GM10248 (cell line): Measurements from ENCODE around the gene ARL1.

Experiments
- CTCF ChIA-PET: fragments of 300-600 bp; sonication (Branson Sonifier 250); formaldehyde crosslinking; extraction: SDS; loops from one replicate; lab custom pipeline; 2021; ENCODE audit warnings: antibody characterized with exemption; lab: Yijun Ruan, JAX
- POLR2A ChIA-PET: fragments of 350-650 bp; sonication (Branson Sonifier 250); formaldehyde crosslinking; extraction: SDS; loops from one replicate; lab custom pipeline; 2020; ENCODE audit warnings: antibody characterized with exemption; lab: Yijun Ruan, JAX
- DNase-seq: peaks from one replicate; pipeline ENCODE4 v3.0.0; 2012; ENCODE audit errors: extremely low spot score
- TF ChIP-seq, protein P1 (sequence below): IDR thresholded peaks from 2 replicates; pipeline ENCODE4 v1.5.1; 2012; ENCODE audit warnings: mild to moderate bottlenecking, low read depth; ENCODE audit errors: extremely low read depth, missing control alignments, control extremely low read depth

The ARL1 gene

GRCh38 chr12:101375573-101375972, 32.0 kb downstream of the ARL1 start:
- TF ChIP-seq, protein P1, sequence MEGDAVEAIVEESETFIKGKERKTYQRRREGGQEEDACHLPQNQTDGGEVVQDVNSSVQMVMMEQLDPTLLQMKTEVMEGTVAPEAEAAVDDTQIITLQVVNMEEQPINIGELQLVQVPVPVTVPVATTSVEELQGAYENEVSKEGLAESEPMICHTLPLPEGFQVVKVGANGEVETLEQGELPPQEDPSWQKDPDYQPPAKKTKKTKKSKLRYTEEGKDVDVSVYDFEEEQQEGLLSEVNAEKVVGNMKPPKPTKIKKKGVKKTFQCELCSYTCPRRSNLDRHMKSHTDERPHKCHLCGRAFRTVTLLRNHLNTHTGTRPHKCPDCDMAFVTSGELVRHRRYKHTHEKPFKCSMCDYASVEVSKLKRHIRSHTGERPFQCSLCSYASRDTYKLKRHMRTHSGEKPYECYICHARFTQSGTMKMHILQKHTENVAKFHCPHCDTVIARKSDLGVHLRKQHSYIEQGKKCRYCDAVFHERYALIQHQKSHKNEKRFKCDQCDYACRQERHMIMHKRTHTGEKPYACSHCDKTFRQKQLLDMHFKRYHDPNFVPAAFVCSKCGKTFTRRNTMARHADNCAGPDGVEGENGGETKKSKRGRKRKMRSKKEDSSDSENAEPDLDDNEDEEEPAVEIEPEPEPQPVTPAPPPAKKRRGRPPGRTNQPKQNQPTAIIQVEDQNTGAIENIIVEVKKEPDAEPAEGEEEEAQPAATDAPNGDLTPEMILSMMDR: no peak
- DNase-seq: no peak
- CTCF ChIA-PET: interaction anchor here (1.3 kb wide), 1 partner anchor 28 kb away, joined by 3 read pairs; no protein-coding TSS in a partner anchor
- POLR2A ChIA-PET: no interaction called here

DNA sequence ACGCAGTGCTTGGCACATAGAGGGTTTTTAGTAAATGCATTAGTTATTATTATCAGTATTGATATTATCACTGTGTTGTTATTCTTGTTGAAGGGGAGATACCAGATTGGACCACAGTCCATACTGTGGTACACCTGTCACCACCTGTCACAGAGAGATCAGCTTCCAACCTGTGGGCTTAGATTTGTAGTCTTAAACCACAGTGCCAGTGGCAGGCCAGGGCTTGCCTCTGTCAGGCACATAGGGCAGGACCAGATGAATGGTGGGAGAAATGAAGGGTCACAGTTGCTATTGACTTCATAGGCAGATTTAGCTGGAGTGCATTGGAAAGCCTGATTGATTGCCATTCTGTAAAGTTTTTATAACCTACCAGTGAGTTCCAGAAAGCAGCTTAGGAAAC, 35.1 kb downstream of the ARL1 start:
- CTCF ChIA-PET: interaction anchor here (0.7 to 3.5 kb wide), 4 partner anchors 11 to 48 kb away, joined by 3 to 13 read pairs (median 3); no protein-coding TSS in a partner anchor
- DNase-seq: no peak
- TF ChIP-seq, protein P1: no peak
- POLR2A ChIA-PET: no interaction called here

- ChIA-PET POLR2A (no interaction called here), CTCF (no interaction called here)
- TF ChIP-seq, protein P1: no peak
- DNase-seq: no peak
Measured at GRCh38 chr12:101368016-101368415, 39.6 kb downstream of the ARL1 start.

DNA sequence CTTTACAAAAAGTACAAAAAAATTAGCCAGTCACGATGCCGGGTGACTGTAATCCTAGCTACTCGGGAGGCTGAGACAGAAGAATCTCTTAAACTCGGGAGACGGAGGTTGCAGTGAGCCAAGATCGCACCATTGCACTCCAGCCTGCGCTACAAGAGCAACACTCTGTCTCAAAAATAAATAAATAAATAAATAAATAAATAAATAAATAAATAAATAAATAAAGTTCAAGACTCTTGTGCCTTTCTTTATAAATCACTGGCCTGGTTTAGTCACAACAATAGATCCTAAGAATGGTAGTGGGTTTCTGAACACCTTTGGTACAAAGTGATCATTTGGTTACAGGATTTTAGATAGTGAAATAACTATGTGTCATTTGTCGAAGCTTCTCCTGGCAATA, 46.1 kb downstream of the ARL1 start:
- TF ChIP-seq, protein P1: no peak
- ChIA-PET POLR2A (no interaction called here), CTCF (interaction anchor here (1.0 to 2.3 kb wide), 4 partner anchors 10 to 35 kb away, joined by 3 to 13 read pairs (median 4); no protein-coding TSS in a partner anchor)
- DNase-seq: no peak

DNA sequence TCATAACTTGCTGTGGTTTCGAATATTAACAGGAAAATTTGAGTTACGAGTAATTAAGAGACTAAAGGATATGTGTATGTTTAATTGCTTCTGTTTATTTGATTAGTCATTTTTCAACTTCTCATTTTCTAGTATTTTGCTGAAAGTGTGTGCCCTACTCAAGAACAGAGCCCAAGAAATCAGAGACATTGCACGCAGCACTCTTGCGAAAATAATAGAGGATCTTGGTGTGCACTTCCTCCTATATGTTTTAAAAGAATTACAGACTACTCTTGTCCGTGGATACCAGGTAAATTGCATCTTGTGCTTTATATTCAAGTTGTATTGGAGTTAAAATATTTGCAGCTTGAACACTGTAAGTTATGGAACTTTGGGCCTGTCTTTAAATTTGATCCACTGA, 50.8 kb downstream of the ARL1 start:
- ChIA-PET CTCF (no interaction called here), POLR2A (no interaction called here)

GRCh38 chr12:101351682-101352081, 55.9 kb downstream of the ARL1 start:
- DNase-seq: no peak
- CTCF ChIA-PET: no interaction called here
- POLR2A ChIA-PET: no interaction called here
- TF ChIP-seq, protein P1: no peak

More for the DNA sequence above, 50.8 kb downstream of the ARL1 start:
- no peak for DNase-seq
- TF ChIP-seq, protein P1: no peak
